Activated CD8-positive, alpha-beta memory T cell treated with anti-CD3 and anti-CD28 coated beads, Interleukin-2, amount 50 U/mL, for 1 hour (primary cell): ENCODE data around the gene RNF121.

Source experiments
- DNase-seq: peaks from one replicate; pipeline ENCODE4 v3.0.0-alpha.2; 2020; ENCODE audit errors: extremely low read depth

Gene RNF121

DNA sequence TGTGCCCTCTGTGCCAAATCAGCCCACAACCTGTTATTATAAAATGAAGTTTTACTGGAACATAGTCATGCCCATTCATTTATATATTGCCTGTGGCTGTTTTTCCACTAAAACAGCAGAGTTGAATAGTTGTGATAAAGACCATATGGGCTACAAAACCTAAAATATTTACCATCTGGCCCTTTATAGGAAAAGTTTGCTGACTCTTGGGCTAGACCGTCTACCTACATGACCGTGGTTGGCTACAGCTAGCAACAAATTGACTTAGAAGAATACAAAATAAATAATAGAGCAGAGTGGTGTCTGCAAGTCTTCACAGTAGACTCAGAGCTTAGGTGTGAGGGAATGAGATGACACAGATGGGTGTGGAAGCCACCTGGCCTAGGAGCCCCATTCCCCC, 58.7 kb downstream of the RNF121 start:
- DNase-seq: no peak

GRCh38 chr11:71988050-71988449, 59.2 kb downstream of the RNF121 start:
- no peak for DNase-seq

GRCh38 chr11:71990701-71991100, 61.9 kb downstream of the RNF121 start:
- DNase-seq: no peak

GRCh38 chr11:71991494-71991893, 62.6 kb downstream of the RNF121 start:
- DNase-seq: no peak

GRCh38 chr11:71992136-71992730, 63.4 kb downstream of the RNF121 start:
- no peak for DNase-seq

GRCh38 chr11:71994786-71995185, 65.9 kb downstream of the RNF121 start:
- DNase-seq: no peak

- DNase-seq: no peak
Measured at GRCh38 chr11:71995726-71996291, 67.0 kb downstream of the RNF121 start.

- no peak for DNase-seq
Measured at GRCh38 chr11:71996517-71996916, 67.7 kb downstream of the RNF121 start.

- no peak for DNase-seq
Measured at GRCh38 chr11:71996946-71997345, 68.1 kb downstream of the RNF121 start.

DNA sequence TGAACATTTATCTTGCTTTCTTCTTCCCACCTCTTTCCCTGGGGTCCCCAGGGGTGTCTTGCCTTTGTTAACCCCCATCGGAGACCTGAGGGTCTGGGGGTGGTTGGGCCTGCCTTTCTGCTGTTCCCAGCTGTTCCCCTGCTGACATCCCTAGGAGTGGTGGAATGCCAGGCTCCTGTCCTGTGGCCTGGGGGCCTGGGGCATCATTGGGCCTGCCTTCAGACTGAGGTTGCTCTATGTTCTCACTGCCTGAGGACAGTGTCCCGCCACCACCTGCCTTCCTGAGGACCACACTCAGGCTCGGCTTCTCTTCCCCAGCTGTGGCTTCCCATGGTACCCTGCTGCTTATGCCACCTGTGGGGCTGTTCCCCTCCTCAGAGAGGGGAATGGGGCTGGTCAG, 68.7 kb downstream of the RNF121 start:
- DNase-seq: no peak

- DNase-seq: no peak
Measured at GRCh38 chr11:71998061-71998460, 69.2 kb downstream of the RNF121 start.

DNA sequence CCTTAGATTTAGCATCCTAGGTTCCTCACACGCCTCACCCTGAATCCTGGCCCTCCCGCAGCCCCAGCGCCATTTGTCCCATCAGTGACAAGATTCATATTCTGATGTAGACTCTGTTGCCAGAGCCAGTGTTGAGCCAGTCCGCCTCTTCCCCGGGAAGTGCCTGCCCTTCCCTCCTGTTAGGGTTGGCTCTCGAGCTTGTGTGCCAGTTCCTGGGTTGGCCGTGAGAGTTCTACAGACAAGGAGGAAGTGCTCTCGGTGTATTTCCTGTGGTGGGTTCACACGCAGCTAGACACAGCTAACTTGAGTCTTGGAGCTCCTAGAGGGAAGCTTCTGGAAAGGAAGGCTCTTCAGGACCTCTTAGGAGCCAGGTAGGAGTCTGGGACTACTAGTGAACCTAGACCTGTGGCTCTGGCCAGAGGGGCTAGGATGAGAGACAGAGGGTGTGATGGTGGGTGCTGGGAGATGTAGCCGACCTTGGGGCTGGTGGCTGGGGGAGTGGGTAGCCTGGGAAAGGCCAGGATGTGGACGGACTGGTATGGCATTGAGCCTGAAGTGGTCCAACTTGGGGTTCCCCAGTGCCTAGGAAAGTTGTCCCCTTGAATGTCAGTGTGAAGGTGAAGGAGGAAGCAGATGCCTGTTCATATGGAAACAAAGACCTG, 69.9 kb downstream of the RNF121 start, which contains the start of gene IL18BP:
Gene IL18BP, plus strand, starts transcription at position 261 of the 662 bp plus-strand sequence. CDS start 1,076 bp downstream, outside the sequence.
- no peak for DNase-seq

GRCh38 chr11:71999362-71999761, 70.5 kb downstream of the RNF121 start:
- no peak for DNase-seq

DNA sequence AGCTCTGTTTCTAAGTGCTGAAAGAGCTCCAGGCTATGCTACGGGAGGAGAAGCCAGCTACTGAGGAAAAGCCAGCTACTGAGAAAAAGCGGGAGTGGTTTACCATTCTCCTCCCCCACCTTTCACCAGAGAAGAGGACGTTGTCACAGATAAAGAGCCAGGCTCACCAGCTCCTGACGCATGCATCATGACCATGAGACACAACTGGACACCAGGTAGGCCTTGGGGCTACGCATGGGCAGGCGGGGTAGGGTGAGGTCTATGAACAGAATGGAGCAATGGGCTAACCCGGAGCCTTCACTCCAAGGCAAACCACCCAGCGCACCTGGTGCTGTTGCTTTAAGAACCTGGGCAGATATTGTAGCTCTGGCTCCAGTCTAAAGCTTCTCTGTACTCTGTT, 71.0 kb downstream of the RNF121 start:
- no peak for DNase-seq

DNA sequence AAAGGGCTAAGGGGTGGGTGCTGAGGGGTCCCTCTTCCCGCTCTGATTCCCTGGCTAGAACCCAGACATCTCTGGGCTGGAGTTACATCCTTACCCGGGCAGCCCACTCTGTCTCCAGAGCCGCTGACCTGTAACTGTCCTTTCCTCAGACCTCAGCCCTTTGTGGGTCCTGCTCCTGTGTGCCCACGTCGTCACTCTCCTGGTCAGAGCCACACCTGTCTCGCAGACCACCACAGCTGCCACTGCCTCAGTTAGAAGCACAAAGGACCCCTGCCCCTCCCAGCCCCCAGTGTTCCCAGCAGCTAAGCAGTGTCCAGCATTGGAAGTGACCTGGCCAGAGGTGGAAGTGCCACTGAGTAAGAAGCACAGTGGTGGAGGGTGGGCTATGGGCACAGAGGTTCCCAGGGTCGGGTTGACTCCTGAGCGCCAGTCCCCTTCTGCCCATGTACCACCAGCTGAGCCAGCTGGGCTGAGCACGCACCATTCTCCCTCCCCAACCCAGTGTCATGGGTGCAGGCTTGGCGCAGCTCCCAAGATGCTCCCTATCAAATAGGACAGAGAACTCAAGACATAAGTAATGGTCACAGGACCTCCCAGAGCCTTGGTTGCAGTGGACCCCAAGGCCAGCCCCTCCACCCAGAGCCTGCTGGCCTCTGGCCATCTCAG, 71.5 kb downstream of the RNF121 start:
- DNase-seq: no peak

DNA sequence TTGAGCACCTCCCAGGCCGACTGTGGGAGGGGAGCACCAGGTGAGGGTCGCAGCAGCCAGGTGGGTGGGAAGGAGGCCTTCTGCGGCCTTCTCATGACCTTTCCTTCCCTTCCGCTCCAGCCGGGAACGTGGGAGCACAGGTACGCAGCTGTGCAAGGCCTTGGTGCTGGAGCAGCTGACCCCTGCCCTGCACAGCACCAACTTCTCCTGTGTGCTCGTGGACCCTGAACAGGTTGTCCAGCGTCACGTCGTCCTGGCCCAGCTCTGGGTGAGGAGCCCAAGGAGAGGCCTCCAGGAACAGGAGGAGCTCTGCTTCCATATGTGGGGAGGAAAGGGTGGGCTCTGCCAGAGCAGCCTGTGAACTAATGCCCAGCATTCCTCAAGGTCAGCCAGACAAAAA, 72.4 kb downstream of the RNF121 start:
- no peak for DNase-seq

- DNase-seq: no peak
Measured at GRCh38 chr11:72001834-72002591, 73.2 kb downstream of the RNF121 start.

GRCh38 chr11:72002841-72003775, 74.3 kb downstream of the RNF121 start:
- no peak for DNase-seq

GRCh38 chr11:72003776-72004171, 74.9 kb downstream of the RNF121 start:
- no peak for DNase-seq

- DNase-seq: no peak
Measured at GRCh38 chr11:72004515-72005346, 75.9 kb downstream of the RNF121 start.
